Iris pigment epithelial cell (primary cell): ENCODE data around the gene GMPPB.
A peak's percentile ranks its signal among the peaks of the same experiment; 100 is the strongest.
"Not testable (repeated sequence)": the region's sequence is repeated elsewhere in the genome, so short reads cannot be mapped to it uniquely, and the experiment has no call there.

Experiments
- DNase-seq: peaks from one replicate; pipeline ENCODE4 v3.0.0-alpha.2; 2011; ENCODE audit warnings: low read depth

The GMPPB gene

DNA sequence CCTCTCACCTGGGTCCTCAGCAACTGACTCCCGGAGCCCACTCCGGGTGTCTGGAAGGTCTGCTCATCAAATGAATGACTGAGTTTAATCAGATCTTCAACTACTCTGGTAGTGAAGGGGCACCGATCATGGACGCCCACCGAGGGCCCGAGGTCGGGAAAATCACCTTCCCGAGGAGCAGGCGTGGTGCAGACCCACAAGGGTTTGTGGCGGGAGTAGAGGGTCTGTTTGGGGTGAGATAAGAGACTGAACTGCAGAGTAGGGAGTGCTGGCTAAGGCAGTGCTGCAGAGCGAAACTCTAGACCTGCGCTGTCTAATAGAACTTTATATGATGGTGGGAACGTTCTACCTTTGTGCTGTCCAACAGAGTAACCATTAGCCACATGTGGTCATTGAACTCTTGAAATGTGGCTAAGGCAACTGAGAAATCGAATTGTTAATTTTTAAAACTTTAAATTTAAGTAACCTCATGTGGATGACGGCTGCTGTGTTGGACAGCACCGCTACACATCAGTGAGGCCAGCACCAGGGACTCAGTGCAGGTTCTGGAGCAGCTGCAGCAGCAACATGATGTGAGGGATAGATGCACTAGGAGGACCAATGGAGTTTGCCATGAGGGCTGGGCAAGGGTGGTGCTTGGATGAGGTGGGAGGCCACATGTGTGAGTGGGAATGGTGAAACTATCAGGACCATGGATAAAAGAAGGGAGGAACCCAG is 33.7 kb downstream of the GMPPB start:
- not testable (repeated sequence) for DNase-seq

GRCh38 chr3:49689046-49689907 is 34.5 kb downstream of the GMPPB start, which contains the start of the genes MST1 and RNF123:
Gene MST1, minus strand, starts transcription at chr3:49689474. Its CDS starts 783 bp downstream, at chr3:49688691.
Gene RNF123, plus strand, starts transcription at chr3:49689557. Its CDS starts 1,609 bp downstream, at chr3:49691166.
- peak; percentile 88 for DNase-seq

DNA sequence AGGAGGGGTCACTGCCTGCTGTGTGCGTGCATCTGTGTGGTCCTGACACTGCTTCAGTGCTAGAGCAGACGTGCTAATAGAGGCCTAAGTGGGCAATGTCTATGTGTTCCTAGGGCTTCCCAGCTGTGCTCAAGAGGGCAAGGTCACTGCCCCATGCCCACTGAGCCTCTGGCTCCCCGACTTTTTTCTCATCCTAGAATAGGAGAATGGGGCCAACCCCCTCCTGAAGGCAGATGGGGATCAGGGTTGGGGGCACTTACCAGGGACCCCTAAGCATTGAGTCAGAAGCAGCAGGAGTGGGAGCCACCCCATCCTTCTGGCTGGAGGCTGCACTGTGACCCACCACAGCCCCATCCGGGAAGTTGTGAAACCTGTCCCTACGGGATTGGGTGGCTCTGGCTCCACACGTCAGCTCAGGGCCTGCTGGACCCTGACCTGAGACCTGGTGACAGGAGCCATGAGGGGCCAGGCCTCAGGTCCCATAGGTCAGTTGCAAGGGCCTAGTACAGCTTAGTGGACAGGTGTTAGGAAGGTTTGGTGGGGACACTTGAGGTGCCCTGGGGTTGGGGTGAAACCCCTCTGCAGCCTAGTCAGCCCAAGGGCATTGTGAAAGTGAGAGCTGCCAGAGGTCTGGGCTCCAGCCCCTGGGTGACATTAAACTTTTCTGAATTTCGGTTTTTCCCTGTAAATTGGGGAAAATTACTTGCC is 35.3 kb downstream of the GMPPB start:
- not testable (repeated sequence) for DNase-seq

- DNase-seq = not testable (repeated sequence)
Measured at GRCh38 chr3:49687424-49687795, 36.3 kb downstream of the GMPPB start.

DNA sequence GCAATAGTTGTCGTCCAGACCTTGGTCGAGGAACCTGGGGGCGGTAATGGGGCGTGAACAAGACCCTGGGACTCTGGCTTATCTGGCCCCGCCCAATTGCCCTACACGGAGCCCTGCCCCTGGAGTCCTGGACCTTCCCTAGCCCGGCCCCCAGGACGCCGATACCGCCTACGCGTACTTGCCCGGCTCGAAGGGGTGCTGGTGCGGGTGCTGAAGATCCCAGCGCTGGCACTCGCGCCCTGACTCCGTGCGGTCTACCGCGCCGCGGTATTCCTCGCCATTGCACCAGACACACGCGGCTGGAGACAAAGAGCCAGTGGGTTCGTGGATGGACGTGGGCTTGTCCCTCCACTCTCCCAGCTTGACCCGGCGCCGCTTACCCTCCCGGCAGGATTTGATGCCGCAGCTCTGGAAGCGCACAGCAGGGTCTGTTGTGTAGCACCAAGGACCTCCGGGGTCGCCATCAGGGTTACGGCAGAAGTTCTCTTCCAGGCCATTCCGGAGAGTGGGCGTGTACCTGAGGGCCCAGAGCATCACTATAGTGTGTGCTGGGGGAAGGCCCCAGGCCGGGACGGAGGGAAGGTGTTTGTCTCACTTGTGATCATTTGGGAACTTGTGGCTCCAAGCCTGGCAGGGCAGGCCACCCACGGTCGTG is 36.9 kb downstream of the GMPPB start:
- peak; percentile 42 for DNase-seq

DNA sequence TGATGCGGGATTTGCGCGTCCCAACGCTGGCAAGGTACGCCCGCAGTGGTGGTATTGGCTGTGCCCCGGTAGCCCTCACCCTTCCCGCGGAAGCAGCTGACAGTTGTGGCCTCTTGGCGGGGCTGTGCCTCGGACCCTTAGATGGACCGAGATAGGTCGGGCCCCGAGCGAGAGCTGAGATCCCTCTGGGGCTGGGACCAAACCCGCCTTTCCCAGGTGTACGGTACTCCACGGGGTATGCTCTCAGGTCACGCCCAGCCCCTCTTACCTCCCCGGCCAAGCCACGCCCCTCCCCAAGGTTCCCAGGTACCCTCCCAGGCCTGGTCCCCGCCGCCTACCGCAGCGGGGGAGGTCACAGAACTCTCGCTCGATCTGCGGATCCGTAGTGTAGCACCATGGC is 37.4 kb downstream of the GMPPB start:
- DNase-seq = not testable (repeated sequence)

DNA sequence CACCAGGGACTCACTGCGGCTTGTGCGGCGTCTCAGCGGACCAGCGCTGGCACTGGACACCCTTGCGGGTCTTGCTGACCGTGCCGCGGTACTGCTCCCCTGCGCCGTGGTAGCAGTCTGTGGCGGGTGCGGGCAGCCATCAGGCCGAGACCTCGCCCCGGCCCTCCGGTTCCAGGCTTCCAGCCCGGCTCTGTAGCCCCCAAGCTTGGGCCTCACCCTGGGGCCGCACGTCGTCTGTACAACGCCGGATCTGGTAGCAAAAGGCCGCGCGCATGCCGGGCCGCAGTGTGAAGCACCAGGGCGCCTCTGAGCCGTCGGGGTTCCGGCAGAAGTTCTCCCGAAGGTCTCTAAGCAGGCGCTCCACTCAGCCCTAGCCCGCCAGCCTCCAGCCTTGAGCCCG is 37.9 kb downstream of the GMPPB start:
- DNase-seq = not testable (repeated sequence)

DNA sequence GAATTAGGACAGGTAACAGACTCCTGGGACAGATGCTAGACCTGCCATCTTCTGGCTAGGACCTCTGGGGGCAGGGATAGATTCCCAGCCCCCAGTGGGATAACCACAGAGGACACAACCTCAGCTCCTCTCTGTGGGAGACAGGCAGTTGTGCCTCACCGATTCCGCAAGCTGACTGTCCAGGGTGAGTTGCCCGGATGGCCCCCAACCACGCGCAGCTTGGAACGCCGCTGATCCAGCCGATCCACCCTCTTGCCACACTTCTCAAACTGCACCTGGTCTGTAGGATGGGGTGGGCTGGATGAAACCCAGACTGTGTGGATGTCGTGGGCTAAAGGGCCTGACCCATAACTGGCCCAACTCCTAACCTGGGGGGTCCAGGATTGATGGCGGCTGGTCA is 38.6 kb downstream of the GMPPB start:
- not testable (repeated sequence) for DNase-seq

- DNase-seq = not testable (repeated sequence)
Measured at GRCh38 chr3:49684453-49684852, 39.3 kb downstream of the GMPPB start.

DNA sequence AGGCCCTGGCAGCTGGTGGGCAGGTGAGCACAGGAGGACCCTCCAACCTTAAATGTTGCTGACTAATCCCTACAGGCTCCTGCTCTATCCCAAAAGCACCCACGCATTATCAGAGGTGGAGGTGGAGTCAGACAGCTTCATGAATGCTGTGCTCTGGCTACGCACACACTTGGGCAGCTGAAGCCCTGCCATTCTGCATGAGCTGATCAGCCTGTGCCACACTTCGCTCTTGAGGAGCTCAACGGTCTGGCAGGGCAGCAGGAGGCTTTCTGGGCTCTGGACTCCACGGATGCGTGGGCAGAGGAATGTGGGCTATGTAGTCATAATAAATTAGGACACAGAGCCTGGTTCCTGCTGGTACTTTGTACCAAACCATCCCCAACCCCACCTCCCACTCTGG is 40.6 kb downstream of the GMPPB start:
- no peak for DNase-seq

- DNase-seq = no peak
Measured at GRCh38 chr3:49681543-49681942, 42.2 kb downstream of the GMPPB start.

GRCh38 chr3:49681232-49681522 is 42.6 kb downstream of the GMPPB start:
- DNase-seq = no peak

DNA sequence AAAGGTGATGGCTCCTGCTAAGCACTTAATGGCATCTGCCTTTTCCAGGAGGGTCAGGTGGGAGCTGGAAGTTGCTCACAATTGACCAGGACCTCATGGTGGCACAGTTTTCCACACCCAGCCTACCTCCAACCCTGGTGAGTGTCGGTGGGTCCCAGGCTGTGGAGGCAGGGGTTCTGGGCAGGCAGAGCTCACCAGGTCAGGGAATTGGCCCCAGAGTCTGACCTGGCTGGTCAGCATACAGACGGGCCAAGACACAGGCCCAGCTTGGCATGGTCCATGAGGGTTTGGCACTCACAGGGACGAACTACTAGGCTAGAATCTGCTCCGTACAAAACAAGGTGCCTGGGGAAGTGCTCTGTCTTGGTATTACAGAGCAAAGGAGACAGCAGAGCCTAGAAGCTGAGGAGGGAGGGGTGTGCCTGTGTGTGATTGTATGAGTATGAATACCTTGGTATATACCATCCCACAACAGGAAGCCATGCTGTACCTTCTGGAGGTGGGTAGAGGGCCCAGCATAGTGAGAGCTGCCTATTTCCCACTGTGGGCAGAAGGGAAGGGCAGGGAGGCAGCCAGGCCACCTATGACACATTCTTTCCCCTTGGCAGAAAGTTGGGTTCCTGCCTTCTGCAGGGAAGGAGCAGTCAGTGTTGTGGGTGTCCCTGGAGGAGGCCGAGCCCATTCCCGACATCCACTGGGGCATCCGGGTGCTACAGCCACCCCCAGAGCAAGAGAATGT is 43.1 kb downstream of the GMPPB start:
- no peak for DNase-seq

DNA sequence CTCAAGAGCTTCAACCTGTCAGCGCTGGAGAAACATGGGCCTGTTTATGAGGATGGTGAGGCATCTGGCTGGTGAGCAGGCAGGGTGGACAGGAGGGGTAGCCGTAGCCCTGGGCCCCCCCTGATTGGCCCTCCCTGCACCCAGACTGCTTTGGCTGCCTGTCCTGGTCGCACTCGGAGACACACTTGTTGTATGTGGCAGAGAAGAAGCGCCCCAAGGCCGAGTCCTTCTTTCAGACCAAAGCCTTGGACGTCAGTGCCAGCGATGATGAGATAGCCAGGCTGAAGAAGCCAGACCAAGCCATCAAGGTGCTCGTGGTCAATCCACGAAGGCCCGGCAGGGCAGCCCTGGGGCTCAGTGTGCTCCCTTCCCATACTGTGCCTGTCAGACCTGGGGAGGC is 47.8 kb downstream of the GMPPB start:
- no peak for DNase-seq

- no peak for DNase-seq
Measured at GRCh38 chr3:49674497-49674983, 49.2 kb downstream of the GMPPB start.

GRCh38 chr3:49673715-49674496 is 49.8 kb downstream of the GMPPB start, which contains the start of gene APEH:
Gene APEH, plus strand, starts transcription at chr3:49674351. Its CDS starts 51 bp downstream, at chr3:49674402.
- DNase-seq = peak; percentile 99

GRCh38 chr3:49673121-49673714 is 50.5 kb downstream of the GMPPB start:
- DNase-seq = peak; percentile 11

- DNase-seq = peak; percentile 47
Measured at GRCh38 chr3:49671291-49672288, 52.2 kb downstream of the GMPPB start.

- no peak for DNase-seq
Measured at GRCh38 chr3:49670940-49671290, 52.8 kb downstream of the GMPPB start.
